ENCODE results near the gene ANP32A.

The ANP32A gene

DNA sequence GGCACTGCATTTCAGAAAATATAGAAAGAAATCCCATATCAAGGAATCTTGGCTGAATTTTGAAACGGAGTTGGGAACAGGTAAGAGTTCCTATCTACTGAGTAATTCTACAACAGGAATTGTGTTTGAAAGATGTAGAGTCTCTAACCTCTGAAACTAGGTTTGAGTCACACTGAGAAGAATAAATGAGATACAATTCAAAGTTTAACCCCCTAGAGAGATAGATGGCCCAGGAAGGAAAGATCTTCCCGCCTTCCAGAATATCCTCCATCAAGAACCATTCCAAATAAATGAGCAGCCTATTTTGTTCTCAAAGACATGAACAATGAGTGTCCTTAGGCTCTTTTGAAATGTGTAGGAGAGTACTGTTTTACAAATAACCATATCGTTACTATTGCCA is 2.9 kb upstream of the ANP32A start:
- TF ChIP-seq SIN3A (IDR thresholded peaks at IDR 0.05; ENCODE audit: borderline replicate concordance, insufficient read depth, low read length) (no peak), POLR2AphosphoS5 (IDR thresholded peaks at IDR 0.05; ENCODE audit: low read depth, low read length) (no peak), TAF1 (IDR thresholded peaks at IDR 0.05; ENCODE audit: borderline replicate concordance, insufficient read depth, low read length) (no peak), FOXP2 (optimal IDR thresholded peaks at IDR 0.05; ENCODE audit: borderline replicate concordance, extremely low read depth, extremely low read length, insufficient read depth) (no peak)
- TF ChIP-seq, protein P1, sequence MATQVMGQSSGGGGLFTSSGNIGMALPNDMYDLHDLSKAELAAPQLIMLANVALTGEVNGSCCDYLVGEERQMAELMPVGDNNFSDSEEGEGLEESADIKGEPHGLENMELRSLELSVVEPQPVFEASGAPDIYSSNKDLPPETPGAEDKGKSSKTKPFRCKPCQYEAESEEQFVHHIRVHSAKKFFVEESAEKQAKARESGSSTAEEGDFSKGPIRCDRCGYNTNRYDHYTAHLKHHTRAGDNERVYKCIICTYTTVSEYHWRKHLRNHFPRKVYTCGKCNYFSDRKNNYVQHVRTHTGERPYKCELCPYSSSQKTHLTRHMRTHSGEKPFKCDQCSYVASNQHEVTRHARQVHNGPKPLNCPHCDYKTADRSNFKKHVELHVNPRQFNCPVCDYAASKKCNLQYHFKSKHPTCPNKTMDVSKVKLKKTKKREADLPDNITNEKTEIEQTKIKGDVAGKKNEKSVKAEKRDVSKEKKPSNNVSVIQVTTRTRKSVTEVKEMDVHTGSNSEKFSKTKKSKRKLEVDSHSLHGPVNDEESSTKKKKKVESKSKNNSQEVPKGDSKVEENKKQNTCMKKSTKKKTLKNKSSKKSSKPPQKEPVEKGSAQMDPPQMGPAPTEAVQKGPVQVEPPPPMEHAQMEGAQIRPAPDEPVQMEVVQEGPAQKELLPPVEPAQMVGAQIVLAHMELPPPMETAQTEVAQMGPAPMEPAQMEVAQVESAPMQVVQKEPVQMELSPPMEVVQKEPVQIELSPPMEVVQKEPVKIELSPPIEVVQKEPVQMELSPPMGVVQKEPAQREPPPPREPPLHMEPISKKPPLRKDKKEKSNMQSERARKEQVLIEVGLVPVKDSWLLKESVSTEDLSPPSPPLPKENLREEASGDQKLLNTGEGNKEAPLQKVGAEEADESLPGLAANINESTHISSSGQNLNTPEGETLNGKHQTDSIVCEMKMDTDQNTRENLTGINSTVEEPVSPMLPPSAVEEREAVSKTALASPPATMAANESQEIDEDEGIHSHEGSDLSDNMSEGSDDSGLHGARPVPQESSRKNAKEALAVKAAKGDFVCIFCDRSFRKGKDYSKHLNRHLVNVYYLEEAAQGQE (IDR thresholded peaks at IDR 0.05; ENCODE audit: insufficient read depth in 1 of 2, low read depth in 2 of 2, low read length in 2 of 2) = no peak

DNA sequence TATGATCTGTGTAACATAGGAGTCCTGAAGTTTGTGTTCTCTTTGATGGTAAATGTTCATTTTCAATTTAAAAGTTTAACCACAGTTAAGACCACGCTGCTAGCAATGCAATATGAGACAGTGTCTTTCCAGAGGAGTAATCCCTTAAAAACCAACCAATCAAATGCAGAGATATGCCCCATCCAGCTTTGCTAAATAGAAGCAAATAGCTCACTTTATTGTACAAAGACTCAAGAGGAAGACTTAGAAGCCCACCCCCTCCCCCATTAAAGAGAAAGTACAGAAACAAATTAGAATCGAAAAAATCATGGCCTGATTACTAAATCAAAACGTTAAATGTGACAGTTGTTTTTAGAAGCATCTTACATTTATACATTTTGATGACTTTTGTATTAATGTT is 2.1 kb upstream of the ANP32A start:
- TF ChIP-seq SIN3A (IDR thresholded peaks at IDR 0.05; ENCODE audit: borderline replicate concordance, insufficient read depth, low read length) (no peak), POLR2AphosphoS5 (IDR thresholded peaks at IDR 0.05; ENCODE audit: low read depth, low read length) (no peak), TAF1 (IDR thresholded peaks at IDR 0.05; ENCODE audit: borderline replicate concordance, insufficient read depth, low read length) (no peak), FOXP2 (optimal IDR thresholded peaks at IDR 0.05; ENCODE audit: borderline replicate concordance, extremely low read depth, extremely low read length, insufficient read depth) (no peak)
- TF ChIP-seq, protein P1 (IDR thresholded peaks at IDR 0.05; ENCODE audit: insufficient read depth in 1 of 2, low read depth in 2 of 2, low read length in 2 of 2) = no peak

DNA sequence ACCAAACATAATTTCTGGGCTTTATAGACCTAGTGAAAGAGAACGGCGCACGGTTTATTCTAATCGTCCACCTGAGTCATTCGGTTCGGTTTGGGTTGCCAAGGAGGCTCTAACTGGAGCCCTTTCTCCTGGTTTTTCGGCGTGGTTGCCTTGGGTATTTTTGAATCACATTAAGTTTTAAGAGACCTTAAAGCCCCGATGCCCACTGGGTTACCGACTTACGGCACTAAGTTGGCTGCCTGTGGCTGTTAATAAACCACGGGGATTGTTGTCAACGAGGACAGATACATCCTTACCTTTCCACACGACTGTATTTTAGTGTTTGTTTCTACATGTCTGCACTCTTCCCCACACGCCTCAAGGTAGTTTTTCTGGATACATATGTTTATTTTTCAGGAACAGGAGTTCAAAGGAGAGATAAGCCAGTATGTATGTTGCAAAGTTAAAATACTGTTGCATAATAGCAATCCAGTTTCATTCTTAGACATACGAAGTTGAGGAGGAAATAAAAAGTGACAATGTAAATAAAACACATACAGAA is 1.2 kb upstream of the ANP32A start:
- TF ChIP-seq, protein P1 (IDR thresholded peaks at IDR 0.05; ENCODE audit: insufficient read depth in 1 of 2, low read depth in 2 of 2, low read length in 2 of 2) = no peak
- TF ChIP-seq SIN3A (IDR thresholded peaks at IDR 0.05; ENCODE audit: borderline replicate concordance, insufficient read depth, low read length) (no peak), TAF1 (IDR thresholded peaks at IDR 0.05; ENCODE audit: borderline replicate concordance, insufficient read depth, low read length) (no peak), POLR2AphosphoS5 (IDR thresholded peaks at IDR 0.05; ENCODE audit: low read depth, low read length) (no peak)

DNA sequence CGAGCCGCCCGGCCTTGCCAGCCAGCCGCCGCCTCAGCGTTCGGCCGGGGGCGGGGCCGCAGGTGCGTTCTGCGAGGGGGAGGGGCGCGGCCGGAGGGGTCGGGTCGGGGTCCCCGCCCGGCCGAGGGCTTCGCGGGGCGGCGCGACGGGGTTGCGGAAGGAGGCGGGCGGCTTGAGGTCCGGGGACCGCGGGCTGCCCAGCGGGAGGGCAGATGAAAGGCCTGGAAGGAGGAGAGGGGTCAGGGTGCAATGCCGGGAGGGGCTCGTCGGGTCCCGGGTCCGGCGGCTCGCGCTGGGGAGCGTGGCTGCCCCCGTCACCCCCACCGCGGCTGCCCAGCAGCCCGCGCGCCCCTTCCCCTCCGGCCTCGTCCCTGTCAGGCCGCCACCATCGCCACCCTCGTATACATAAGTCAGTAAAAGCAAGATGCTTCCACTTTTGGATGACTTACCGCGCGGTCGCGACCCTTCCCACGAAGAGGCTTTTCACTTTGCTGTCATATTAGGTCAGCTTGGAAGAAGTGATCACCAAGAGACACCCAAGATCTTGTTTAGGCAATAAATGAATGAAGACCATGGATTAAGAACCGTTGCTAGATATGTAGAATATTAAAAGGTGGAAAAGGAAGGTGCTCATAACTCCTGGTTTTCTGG is 620 bp upstream of the ANP32A start:
- TF ChIP-seq FOXP2 (optimal IDR thresholded peaks at IDR 0.05; ENCODE audit: borderline replicate concordance, extremely low read depth, extremely low read length, insufficient read depth) = no peak
- TF ChIP-seq, protein P1 (IDR thresholded peaks at IDR 0.05; ENCODE audit: insufficient read depth in 1 of 2, low read depth in 2 of 2, low read length in 2 of 2) = no peak
- TF ChIP-seq POLR2AphosphoS5 (IDR thresholded peaks at IDR 0.05; ENCODE audit: low read depth, low read length) = no peak
- no peak for TF ChIP-seq TAF1 (IDR thresholded peaks at IDR 0.05; ENCODE audit: borderline replicate concordance, insufficient read depth, low read length)
- TF ChIP-seq SIN3A (IDR thresholded peaks at IDR 0.05; ENCODE audit: borderline replicate concordance, insufficient read depth, low read length) = no peak
